Mononuclear cell (primary cell): ENCODE data around the gene NUDT15. TPM values are rescaled to one million over a fixed set of nuclear protein-coding genes. Genes with fewer than 3 reads are reported as not detected.

ENCODE experiments used
- H3K27me3 ChIP-seq: 2 replicates; pipeline ENCODE4 v1.6.0; 2011; ENCODE audit warnings: low read length, control low read depth; ENCODE audit not compliant: insufficient read depth
- H3K4me1 ChIP-seq: 2 replicates; pipeline ENCODE4 v1.5.1; 2011; ENCODE audit warnings: mild to moderate bottlenecking, low read length, control low read depth; ENCODE audit not compliant: insufficient read depth
- H3K4me3 ChIP-seq: 2 replicates; pipeline ENCODE4 v1.5.1; 2011; ENCODE audit warnings: mild to moderate bottlenecking, low read length, moderate library complexity
- H3K9me3 ChIP-seq: 2 replicates; pipeline ENCODE4 v1.5.1; 2011; ENCODE audit warnings: low read depth, mild to moderate bottlenecking, control low read depth, low read length
- total RNA-seq: library from RNA; depleted of rRNA; stranded (reverse); fragments of >200 nt; gene quantifications from one replicate; pipeline ENCODE4 v1.2.3, GENCODE V29; 2012

Gene NUDT15
- total RNA-seq, 1 donor, result 8.5 TPM

DNA sequence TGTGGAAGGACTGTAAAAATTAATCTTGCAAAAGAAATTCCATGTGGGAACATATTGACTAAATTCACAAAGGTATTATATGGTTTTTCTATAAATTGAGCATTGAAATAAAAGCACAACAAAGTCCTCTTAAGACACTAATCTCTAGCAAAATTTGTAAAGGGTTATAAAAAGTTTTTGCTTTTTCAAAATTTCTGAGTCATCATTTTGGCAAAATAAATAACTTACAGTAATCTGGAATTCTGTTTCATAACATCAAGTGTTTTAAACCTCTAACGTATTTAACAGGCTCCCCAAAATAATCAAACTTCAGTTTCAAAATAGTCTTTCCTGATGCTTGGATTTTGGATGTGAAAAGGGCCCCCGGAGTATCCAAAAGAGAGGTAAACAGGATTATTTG is 31.4 kb downstream of the NUDT15 start:
- Histone ChIP-seq H3K27me3 (no peaks in the 10 kb centered on the region), H3K4me3 (no peak overlapping the region), H3K9me3 (peaks cover 25% of the 10 kb centered on the region), H3K4me1 (no peaks in the 10 kb centered on the region)

DNA sequence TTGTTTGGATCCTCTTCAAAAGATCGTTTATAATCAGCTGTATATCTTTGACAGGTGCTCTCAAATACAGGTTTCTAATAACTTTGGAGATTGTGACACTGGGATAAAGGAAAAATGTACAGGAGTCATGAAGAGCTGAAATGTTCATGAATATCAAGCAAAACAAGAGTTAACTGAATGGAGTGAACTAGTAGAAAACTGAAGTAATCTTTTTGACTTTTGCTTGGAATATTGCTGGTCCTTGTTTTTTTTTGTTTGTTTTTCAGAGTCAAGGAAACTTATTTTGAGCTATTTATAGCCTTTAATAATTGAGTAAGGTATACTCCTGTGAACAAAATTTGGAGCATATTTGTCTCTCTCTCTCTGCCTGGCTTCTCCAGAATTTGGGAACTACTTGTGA is 32.0 kb downstream of the NUDT15 start:
- H3K27me3 ChIP-seq, result no peaks in the 10 kb centered on the region
- peaks cover 25% of the 10 kb centered on the region for H3K9me3 ChIP-seq
- H3K4me3 ChIP-seq, result no peak overlapping the region
- H3K4me1 ChIP-seq, result no peaks in the 10 kb centered on the region

DNA sequence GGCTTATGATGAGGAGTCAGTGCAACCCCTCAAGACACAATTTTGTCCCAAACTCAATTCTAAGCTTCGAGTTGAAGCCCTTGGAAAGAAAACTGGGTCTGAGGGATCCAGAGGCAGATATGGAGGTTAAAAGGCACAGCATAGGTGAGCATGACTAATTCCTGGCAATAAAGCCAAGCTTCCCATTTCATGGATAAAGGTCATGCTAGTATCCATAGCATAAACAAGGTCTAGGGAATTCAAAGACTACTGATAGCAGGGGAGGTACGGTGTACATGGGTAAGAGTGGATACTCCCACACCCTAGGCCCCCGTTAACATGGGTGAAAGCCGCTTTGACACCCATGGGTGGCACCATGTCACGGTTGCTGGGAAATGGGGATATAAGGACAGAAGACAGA is 33.4 kb downstream of the NUDT15 start:
- Histone ChIP-seq H3K27me3 (no peaks in the 10 kb centered on the region), H3K9me3 (peaks cover 25% of the 10 kb centered on the region), H3K4me1 (no peaks in the 10 kb centered on the region), H3K4me3 (no peak overlapping the region)

DNA sequence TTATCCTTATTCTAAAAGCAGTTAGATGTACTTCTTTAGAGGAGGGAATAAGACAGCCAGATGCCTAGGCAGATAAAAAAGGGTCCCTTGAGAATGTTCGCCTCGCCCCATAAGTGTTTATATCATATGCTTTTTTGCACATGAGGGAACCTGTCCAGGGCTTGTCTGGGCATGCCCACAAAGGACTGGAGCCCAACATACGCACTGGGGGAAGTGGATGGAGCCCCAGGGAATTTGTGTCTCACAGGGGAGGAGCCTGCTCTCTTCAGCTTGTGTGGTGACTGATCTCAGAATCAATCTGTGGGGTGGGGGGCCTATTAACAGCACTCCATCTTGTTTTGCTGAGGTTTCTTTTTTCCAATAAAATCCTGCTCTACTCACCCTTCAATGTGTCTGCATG is 34.8 kb downstream of the NUDT15 start:
- Histone ChIP-seq H3K27me3 (no peaks in the 10 kb centered on the region), H3K4me3 (no peak overlapping the region), H3K9me3 (peaks cover 25% of the 10 kb centered on the region), H3K4me1 (no peaks in the 10 kb centered on the region)

DNA sequence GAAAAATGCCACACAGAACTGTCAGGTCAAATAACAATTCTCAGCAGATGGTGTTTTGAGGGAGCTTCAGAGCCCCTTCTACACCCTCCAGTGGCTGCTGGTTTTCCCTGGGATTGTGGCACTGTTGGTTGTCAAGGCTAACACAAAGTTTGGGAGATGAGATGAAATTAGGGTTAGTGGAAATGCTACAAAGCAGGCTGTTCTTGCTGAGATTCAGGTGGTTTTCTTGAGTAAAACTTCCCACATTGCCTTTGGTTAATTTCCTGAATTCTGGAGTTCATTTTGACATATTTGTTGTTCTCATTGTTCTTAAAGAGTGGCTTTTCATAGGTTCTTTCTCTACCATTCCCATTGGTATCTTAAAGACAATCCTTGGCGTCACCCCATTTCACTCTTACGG is 35.3 kb downstream of the NUDT15 start:
- no peak overlapping the region for H3K4me3 ChIP-seq
- peaks cover 25% of the 10 kb centered on the region for H3K9me3 ChIP-seq

DNA sequence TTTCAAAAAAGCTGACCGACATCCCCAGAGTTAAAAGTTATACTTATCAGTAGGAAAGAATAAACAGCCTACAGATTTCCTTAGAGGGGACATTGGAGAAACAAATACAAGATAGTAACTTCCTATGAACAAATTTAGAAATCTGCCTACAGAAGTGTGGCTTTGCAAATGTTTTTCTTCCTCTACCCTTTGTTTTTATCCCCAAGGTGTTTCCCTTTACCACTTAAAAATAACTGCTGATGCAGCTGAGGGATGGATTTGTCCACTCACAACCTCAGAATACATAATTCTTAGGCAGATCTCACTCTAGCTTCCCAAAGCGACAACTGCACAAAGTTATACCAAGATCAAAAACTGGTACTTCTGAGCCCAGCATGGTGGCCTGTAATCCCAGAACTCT is 36.5 kb downstream of the NUDT15 start:
- no peak overlapping the region for H3K4me3 ChIP-seq
- H3K4me1 ChIP-seq, result peaks cover 4% of the 10 kb centered on the region
- no peaks in the 10 kb centered on the region for H3K27me3 ChIP-seq
- H3K9me3 ChIP-seq, result peaks cover 16% of the 10 kb centered on the region

More for the DNA sequence above, 35.3 kb downstream of the NUDT15 start:
- H3K4me1 ChIP-seq, result no peaks in the 10 kb centered on the region
- H3K27me3 ChIP-seq, result no peaks in the 10 kb centered on the region

DNA sequence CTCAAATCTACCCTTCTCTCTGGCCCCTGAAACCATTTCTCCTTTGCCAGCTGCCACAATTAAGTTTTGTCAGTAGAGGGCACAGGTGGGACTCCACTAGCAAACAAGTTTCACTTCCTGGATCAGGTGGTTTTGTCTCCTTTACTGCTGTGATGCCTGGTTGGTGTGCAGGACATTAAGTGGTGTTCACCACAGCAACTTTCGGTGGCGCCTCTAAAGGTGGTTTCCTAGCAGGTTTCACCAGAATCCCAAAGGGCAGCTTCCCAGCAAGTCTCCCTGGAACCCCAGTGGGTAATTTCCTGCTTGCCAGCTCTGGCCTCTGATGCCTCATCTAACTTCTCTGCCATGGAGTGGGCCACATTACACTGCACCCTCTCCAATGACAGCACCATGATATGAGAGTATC is 40.7 kb downstream of the NUDT15 start:
- Histone ChIP-seq H3K4me1 (peaks cover 4% of the 10 kb centered on the region), H3K9me3 (no peaks in the 10 kb centered on the region), H3K27me3 (no peaks in the 10 kb centered on the region), H3K4me3 (no peak overlapping the region)

DNA sequence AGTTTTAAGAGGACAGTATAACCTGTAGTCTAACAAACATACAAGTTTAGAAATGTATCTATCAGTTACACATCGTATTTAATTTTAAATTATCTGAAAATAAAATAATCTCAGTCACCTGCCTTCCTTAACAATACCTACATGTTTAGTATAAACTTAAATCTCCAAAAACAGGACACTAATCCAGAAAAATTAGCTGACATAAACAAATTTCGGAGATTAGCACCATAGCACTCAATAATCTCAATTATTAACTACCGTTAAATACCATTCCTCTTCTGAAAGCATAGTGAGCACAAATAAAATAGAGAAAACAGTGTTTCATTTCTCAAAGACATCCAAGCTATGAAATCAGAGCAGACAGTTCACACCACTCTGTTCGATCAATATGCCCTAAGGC is 44.2 kb downstream of the NUDT15 start:
- peaks cover 4% of the 10 kb centered on the region for H3K4me1 ChIP-seq
- no peaks in the 10 kb centered on the region for H3K9me3 ChIP-seq
- no peaks in the 10 kb centered on the region for H3K27me3 ChIP-seq
- no peak overlapping the region for H3K4me3 ChIP-seq

DNA sequence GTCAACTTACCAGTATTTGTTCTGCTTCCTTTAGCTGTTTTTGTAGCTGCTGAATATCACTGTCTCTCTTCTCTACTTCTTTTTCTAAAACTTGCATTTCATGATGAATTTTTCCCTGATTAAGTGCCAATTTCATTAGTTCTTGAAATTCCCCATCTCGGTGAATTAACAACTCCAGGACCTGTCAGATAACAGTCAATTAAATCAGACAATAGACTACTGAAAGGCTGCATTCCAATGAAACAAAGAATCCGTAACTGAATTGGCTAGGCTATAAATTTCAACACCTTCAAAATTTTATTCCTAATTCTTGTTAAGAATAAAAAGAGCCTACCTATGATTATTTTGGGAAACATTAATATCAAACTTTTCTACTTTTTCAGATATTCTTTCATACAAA is 48.7 kb downstream of the NUDT15 start:
- Histone ChIP-seq H3K4me1 (no peaks in the 10 kb centered on the region), H3K9me3 (no peaks in the 10 kb centered on the region), H3K27me3 (no peaks in the 10 kb centered on the region), H3K4me3 (no peak overlapping the region)

DNA sequence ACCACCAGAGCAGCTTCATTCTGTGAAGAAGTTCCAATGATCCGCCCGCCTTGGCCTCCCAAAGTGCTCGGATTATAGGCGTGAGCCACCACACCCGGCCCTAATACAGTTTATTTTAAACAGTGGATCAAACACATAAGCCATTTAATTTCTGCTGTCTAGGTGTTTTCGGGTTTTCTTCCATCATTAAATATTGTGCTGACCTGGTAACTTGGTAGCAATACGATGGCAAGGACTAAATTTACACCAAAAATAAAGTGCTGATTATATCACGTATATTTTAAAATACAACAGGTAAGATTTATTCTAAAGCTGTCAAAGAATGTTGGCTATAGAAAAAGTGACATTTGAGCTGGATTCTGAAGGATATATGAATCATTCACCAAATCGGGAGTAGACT is 56.1 kb downstream of the NUDT15 start:
- Histone ChIP-seq H3K4me3 (peak overlapping the region; percentile 95), H3K27me3 (no peaks in the 10 kb centered on the region), H3K9me3 (no peaks in the 10 kb centered on the region), H3K4me1 (peaks cover 27% of the 10 kb centered on the region)

DNA sequence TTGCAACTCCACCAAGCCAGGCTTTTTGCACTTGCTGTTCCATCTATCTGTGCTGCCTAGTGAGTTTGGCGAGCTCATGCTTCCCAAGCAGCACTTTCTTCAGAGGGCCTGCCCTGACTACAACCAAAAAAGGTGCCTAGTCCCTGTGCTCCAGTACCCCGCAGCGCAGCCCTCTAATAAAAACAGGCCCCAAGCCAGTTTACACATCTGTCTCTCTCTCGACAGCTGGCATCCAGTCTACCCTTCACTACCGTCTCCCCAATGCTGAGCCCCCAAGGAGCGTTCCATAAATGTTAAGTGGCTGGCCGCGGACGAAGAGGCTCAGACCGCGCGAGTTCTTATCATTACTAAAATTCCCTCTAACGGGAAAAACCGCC is 56.9 kb downstream of the NUDT15 start:
- no peaks in the 10 kb centered on the region for H3K27me3 ChIP-seq
- peak overlapping the region; percentile 95 for H3K4me3 ChIP-seq

DNA sequence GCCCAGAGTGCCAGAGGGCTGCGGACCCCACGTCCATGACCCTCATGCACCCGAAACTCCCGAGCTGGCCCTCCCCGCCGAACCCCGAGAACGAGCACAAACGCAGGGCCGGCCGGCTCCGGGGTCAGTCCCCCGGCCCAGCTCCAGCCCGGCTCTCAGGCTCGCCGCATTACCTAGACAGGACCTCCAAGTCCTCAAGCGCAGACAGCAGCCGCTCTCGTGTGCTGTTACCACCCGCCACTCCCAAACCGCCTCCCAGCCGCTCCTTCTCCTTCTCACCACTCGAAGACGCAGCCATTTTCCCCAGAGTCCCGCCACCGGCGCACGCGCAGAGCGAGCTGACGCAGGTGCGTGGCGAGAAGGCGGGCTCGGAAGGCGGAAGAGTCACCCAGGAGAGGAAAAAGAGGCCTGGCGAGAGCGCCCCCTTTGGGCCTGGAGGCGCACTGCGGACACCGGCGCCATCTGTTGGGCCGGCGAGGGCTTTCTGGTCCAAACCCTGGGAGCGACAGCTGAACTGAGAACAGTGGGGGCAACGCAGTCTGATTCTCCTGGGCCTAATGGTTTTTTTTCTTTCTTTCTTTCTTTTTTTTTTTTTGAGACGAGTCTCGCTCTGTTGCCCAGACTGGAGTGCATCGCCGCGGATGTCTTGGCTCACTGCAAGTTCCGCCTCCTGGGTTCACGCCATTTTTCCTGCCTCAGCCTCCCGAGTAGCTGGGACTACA is 57.4 kb downstream of the NUDT15 start, which contains the start of gene MED4:
Gene MED4 (minus strand): TSS at position 324 of the 722 bp plus-strand sequence. CDS start 26 bp downstream, at position 298.
- Histone ChIP-seq H3K4me3 (peak within 1 kb of the TSS; percentile 95), H3K4me1 (peaks cover 27% of the 10 kb centered on the region), H3K27me3 (no peaks in the 10 kb centered on the region), H3K9me3 (no peaks in the 10 kb centered on the region)

More for the DNA sequence above, 56.9 kb downstream of the NUDT15 start:
- Histone ChIP-seq H3K9me3 (no peaks in the 10 kb centered on the region), H3K4me1 (peaks cover 27% of the 10 kb centered on the region)

DNA sequence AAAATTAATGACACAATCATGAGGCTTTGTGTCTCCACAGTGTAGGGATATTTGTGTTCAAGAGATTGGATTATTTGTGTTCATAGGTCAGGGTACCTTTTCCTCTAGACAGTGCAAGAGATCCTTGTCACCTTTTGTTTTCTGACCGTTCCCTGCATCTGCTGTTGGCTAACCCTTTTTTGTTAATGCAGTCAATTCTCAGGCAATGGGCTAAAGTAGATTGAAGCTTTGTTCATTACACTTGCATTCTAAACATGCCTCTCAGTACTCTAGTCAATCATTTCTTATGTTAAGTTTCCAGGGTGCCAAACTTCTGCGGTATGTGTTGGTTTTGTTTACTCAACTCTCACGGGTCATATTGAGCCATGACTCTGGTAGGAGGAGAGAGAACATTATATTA is 59.1 kb downstream of the NUDT15 start:
- no peak overlapping the region for H3K4me3 ChIP-seq
- H3K4me1 ChIP-seq, result peaks cover 26% of the 10 kb centered on the region
- no peaks in the 10 kb centered on the region for H3K27me3 ChIP-seq
- no peaks in the 10 kb centered on the region for H3K9me3 ChIP-seq
